Gastroesophageal sphincter (tissue), 4 donors: Measurements from ENCODE around the gene OR6T1. TPM values are rescaled to one million over a fixed set of nuclear protein-coding genes. Genes with fewer than 3 reads are reported as not detected.

Experiments used
- ATAC-seq: fragments of 150-250 bp; one replicate; pipeline ENCODE4 v1.9.1; 2016; ENCODE audit warnings: mild to moderate bottlenecking, moderate library complexity
- H3K27ac ChIP-seq, 4 donors: fragments of 200-600 bp; sonication (generic) in 3 of 4; 1 replicate in 3 of 4; 2 replicates in 1 of 4; pipeline ENCODE4 v1.5.1; 2016 to 2019
- H3K27me3 ChIP-seq: fragments of 200-600 bp; sonication (generic); one replicate; pipeline ENCODE4 v1.5.1; 2019
- H3K36me3 ChIP-seq, 2 donors: fragments of 200-600 bp; sonication (generic); one replicate each; pipeline ENCODE4 v1.5.1; 2019; ENCODE audit warnings: control low read depth in 1 of 2
- H3K4me1 ChIP-seq, 3 donors: fragments of 200-600 bp; sonication (generic); 1 replicate in 2 of 3; 2 replicates in 1 of 3; pipeline ENCODE4 v1.5.1; 2016 to 2019; ENCODE audit warnings: control low read depth in 2 of 3
- H3K4me3 ChIP-seq, 2 donors: fragments of 200-600 bp; sonication (generic); one replicate each; pipeline ENCODE4 v1.5.1; 2019; ENCODE audit warnings: mild to moderate bottlenecking in 1 of 2, moderate library complexity in 1 of 2
- H3K9me3 ChIP-seq, 3 donors: fragments of 200-600 bp; sonication (generic); one replicate each; pipeline ENCODE4 v1.5.1; 2017 to 2019; ENCODE audit warnings: control low read depth in 2 of 3
- CTCF ChIP-seq, 4 experiments: fragments of 200-600 bp in 2 of 4; fragments of 450-650 bp in 2 of 4; sonication (generic) in 1 of 4; IDR thresholded peaks; one replicate each; pipeline ENCODE4 v1.5.1; 2017 to 2019; ENCODE audit warnings: antibody characterized with exemption in 4 of 4, mild to moderate bottlenecking in 2 of 4, moderate library complexity in 2 of 4
- EP300 ChIP-seq: sonication (generic); formaldehyde crosslinking; IDR thresholded peaks from one replicate; pipeline ENCODE4 v1.6.1; 2017; ENCODE audit warnings: antibody characterized with exemption, mild to moderate bottlenecking
- POLR2A ChIP-seq, 2 donors: fragments of 450-650 bp; IDR thresholded peaks; one replicate each; pipeline ENCODE4 v1.6.1; 2017; ENCODE audit warnings: antibody characterized with exemption in 2 of 2, mild to moderate bottlenecking in 2 of 2, moderate library complexity in 1 of 2
- POLR2AphosphoS5 ChIP-seq: sonication (generic); formaldehyde crosslinking; IDR thresholded peaks from one replicate; pipeline ENCODE4 v1.6.1; 2017; ENCODE audit warnings: antibody characterized with exemption
- WGBS, 2 donors: methylation state at CpG; one replicate each; pipeline ENCODE4 v1.1.5; 2018; ENCODE audit warnings: low coverage in 1 of 2; 5-methylcytosine and 5-hydroxymethylcytosine counted together
- total RNA-seq, 4 donors: library from RNA; depleted of rRNA; stranded (reverse); fragments of >200 nt; gene quantifications; one replicate each; pipeline ENCODE4 v1.1.0, GENCODE V29; 2016

Gene OR6T1
- total RNA-seq, result not detected

GRCh38 chr11:123943738-123944137, at the start of gene OR6T1:
TSS of gene OR6T1 (minus strand) at chr11:123943838. CDS start at chr11:123943838, 0 bp downstream.
- no peaks in the 10 kb centered on the region for H3K4me1 ChIP-seq
- no peaks in the 10 kb centered on the region for H3K36me3 ChIP-seq

GRCh38 chr11:123979311-123979710, 35.7 kb upstream of the OR6T1 start:
- no CpG with 5 or more reads among the region's 5 CpGs for WGBS, 2 donors
- H3K4me3 ChIP-seq, result no peak overlapping the region
- ATAC-seq, result no peak
- TF ChIP-seq CTCF (IDR thresholded peaks at IDR 0.05) (no peak), POLR2A (IDR thresholded peaks at IDR 0.05) (no peak), POLR2AphosphoS5 (no peak)
- H3K4me1 ChIP-seq, result no peaks in the 10 kb centered on the region
- H3K27me3 ChIP-seq, result no peaks in the 10 kb centered on the region
- no peaks in the 10 kb centered on the region for H3K36me3 ChIP-seq
- peaks cover 0 to 11% (median 0%) of the 10 kb centered on the region in 3 donors for H3K9me3 ChIP-seq
- H3K27ac ChIP-seq, result no peak overlapping the region

More at GRCh38 chr11:123943738-123944137, at the start of gene OR6T1:
- no peak within 1 kb of the TSS for H3K27ac ChIP-seq
- no peaks in the 10 kb centered on the region for H3K27me3 ChIP-seq
- no peak within 1 kb of the TSS for H3K4me3 ChIP-seq
- ATAC-seq, result no peak
- WGBS, 2 donors, result 69 to 79% methylated on average over 3 of the region's 3 CpGs
- TF ChIP-seq POLR2AphosphoS5 (no peak), POLR2A (IDR thresholded peaks at IDR 0.05) (no peak)
- no peaks in the 10 kb centered on the region for H3K9me3 ChIP-seq

- no peak within 1 kb of the TSS for H3K4me3 ChIP-seq
- TF ChIP-seq CTCF (IDR thresholded peaks at IDR 0.05) (no peak), POLR2AphosphoS5 (no peak), EP300 (no peak), POLR2A (IDR thresholded peaks at IDR 0.05) (no peak)
- H3K9me3 ChIP-seq, result peaks cover 0 to 2% (median 0%) of the 10 kb centered on the region in 3 donors
- H3K4me1 ChIP-seq, result no peaks in the 10 kb centered on the region
- ATAC-seq, result no peak
- H3K36me3 ChIP-seq, result no peaks in the 10 kb centered on the region
- no peaks in the 10 kb centered on the region for H3K27me3 ChIP-seq
- no peak within 1 kb of the TSS for H3K27ac ChIP-seq
Measured at GRCh38 chr11:123977731-123978347, 34.2 kb upstream of the OR6T1 start, which contains the start of gene OR10S1. TSS of gene OR10S1 (minus strand) at chr11:123977781. CDS start at chr11:123977664, 117 bp downstream.

- whole genome bisulfite sequencing, 2 donors, result 76 to 86% methylated on average over 9 to 17 of the region's 18 CpGs
- no peaks in the 10 kb centered on the region for H3K4me1 ChIP-seq
- no peaks in the 10 kb centered on the region for H3K36me3 ChIP-seq
- H3K9me3 ChIP-seq, result no peaks in the 10 kb centered on the region
- ATAC-seq, result no peak
- H3K4me3 ChIP-seq, result no peak overlapping the region
- no peak for TF ChIP-seq CTCF (IDR thresholded peaks at IDR 0.05)
- TF ChIP-seq POLR2AphosphoS5, result no peak
- no peaks in the 10 kb centered on the region for H3K27me3 ChIP-seq
- H3K27ac ChIP-seq, result no peak overlapping the region
Measured at GRCh38 chr11:123976770-123977560, 33.3 kb upstream of the OR6T1 start.

- TF ChIP-seq EP300 (no peak), CTCF (IDR thresholded peaks at IDR 0.05) (no peak), POLR2A (IDR thresholded peaks at IDR 0.05) (no peak), POLR2AphosphoS5 (no peak)
- no peak overlapping the region for H3K4me3 ChIP-seq
- no peaks in the 10 kb centered on the region for H3K36me3 ChIP-seq
- no peaks in the 10 kb centered on the region for H3K4me1 ChIP-seq
- WGBS, 2 donors, result 40 to 75% methylated on average over 1 of the region's 1 CpG
- ATAC-seq, result no peak
- H3K9me3 ChIP-seq, result no peaks in the 10 kb centered on the region
- H3K27ac ChIP-seq, result no peak overlapping the region
- H3K27me3 ChIP-seq, result no peaks in the 10 kb centered on the region
Measured at GRCh38 chr11:123973816-123974215, 30.2 kb upstream of the OR6T1 start.
